Endothelial cell of umbilical vein (primary cell): ENCODE measurements around the gene LRIT2. TPM values are rescaled to one million over a fixed set of nuclear protein-coding genes. Genes with fewer than 3 reads are reported as not detected.

Experiments
- BruUV-seq: library from RNA; stranded (reverse); fragments of 400-500 nt; replicated peaks from 2 replicates; lab custom pipeline; 2021; lab: Mats Ljungman, UMichigan
- CTCF ChIA-PET: fragments of 300-600, 350-600 bp; sonication (Branson Sonifier 250); formaldehyde crosslinking; loops from one replicate; lab custom pipeline; 2021; ENCODE audit warnings: antibody characterized with exemption, inconsistent platforms; lab: Charles Lee
- POLR2A ChIA-PET: fragments of 300-600, 350-600 bp; sonication (Branson Sonifier 250); formaldehyde crosslinking; loops from one replicate; lab custom pipeline; 2021; ENCODE audit warnings: antibody characterized with exemption, inconsistent platforms; lab: Charles Lee
- DNase-seq: peaks from one replicate; pipeline ENCODE4 v3.0.0-alpha.2; 2011; ENCODE audit warnings: low read depth, low spot score
- FAIRE-seq: peaks from 2 replicates; lab custom pipeline; 2011; peaks lifted over from hg19 to GRCh38; lab: Jason Lieb, UNC
- H2AFZ ChIP-seq: 2 replicates; pipeline ENCODE4 v1.6.0; 2012; ENCODE audit warnings: low read depth, low read length, control low read depth, inconsistent platforms
- H3K27ac ChIP-seq: 2 replicates; pipeline ENCODE4 v1.5.1; 2011; ENCODE audit warnings: low read depth, mild to moderate bottlenecking, control low read depth, low read length, moderate library complexity; ENCODE audit not compliant: insufficient read depth
- H3K27me3 ChIP-seq, 2 experiments: 2 replicates each; pipeline versions ENCODE4 v1.6.0 to v1.6.1; 2011; ENCODE audit warnings: low read length in 2 of 2, mixed read lengths in 1 of 2; ENCODE audit not compliant: control insufficient read depth in 2 of 2, insufficient read depth in 2 of 2
- H3K36me3 ChIP-seq, 2 experiments: 2 replicates in 1 of 2; 3 replicates in 1 of 2; pipeline ENCODE4 v1.5.1; 2011; ENCODE audit warnings: low read length in 2 of 2, mild to moderate bottlenecking in 1 of 2, moderate library complexity in 1 of 2; ENCODE audit not compliant: control insufficient read depth in 2 of 2, insufficient read depth in 2 of 2; ENCODE audit errors: extremely low read depth in 1 of 2
- H3K4me1 ChIP-seq: 3 replicates; pipeline ENCODE4 v1.5.1; 2011; ENCODE audit warnings: mild to moderate bottlenecking, low read length; ENCODE audit not compliant: control insufficient read depth, insufficient read depth; ENCODE audit errors: extremely low read depth
- H3K4me2 ChIP-seq: 2 replicates; pipeline ENCODE4 v1.6.1; 2011; ENCODE audit warnings: low read length, control low read depth, mixed read lengths; ENCODE audit not compliant: insufficient read depth
- H3K4me3 ChIP-seq, 3 experiments: fragments of 200-600 bp in 1 of 3; sonication (generic), shearing (Covaris generic) in 1 of 3; replicated peaks in 1 of 3; 2 replicates each; pipeline ENCODE4 v1.5.1; 2011 to 2016; ENCODE audit warnings: control low read depth in 3 of 3, low read length in 3 of 3, mild to moderate bottlenecking in 2 of 3, inconsistent platforms in 1 of 3, low read depth in 1 of 3, moderate library complexity in 1 of 3; ENCODE audit not compliant: insufficient read depth in 1 of 3
- H3K79me2 ChIP-seq: 2 replicates; pipeline ENCODE4 v1.6.0; 2012; ENCODE audit warnings: low read length, inconsistent platforms; ENCODE audit not compliant: control insufficient read depth, insufficient read depth
- H3K9ac ChIP-seq: replicated peaks from 2 replicates; pipeline ENCODE3; 2011; ENCODE audit warnings: low read length, control low read depth; ENCODE audit not compliant: insufficient read depth; ENCODE audit errors: extremely low read depth
- H3K9me1 ChIP-seq: replicated peaks from 3 replicates; pipeline ENCODE4 v1.6.0; 2011; ENCODE audit warnings: mild to moderate bottlenecking, low read length; ENCODE audit not compliant: control insufficient read depth, insufficient read depth; ENCODE audit errors: extremely low read depth
- H3K9me3 ChIP-seq: replicated peaks from 2 replicates; pipeline ENCODE4 v1.5.1; 2012; ENCODE audit warnings: low read length, inconsistent platforms; ENCODE audit not compliant: control insufficient read depth, insufficient read depth
- H4K20me1 ChIP-seq: replicated peaks from 2 replicates; pipeline ENCODE3; 2011; ENCODE audit warnings: mild to moderate bottlenecking, low read length; ENCODE audit not compliant: control insufficient read depth, insufficient read depth; ENCODE audit errors: extremely low read depth
- FOS ChIP-seq: IDR thresholded peaks from 2 replicates; pipeline ENCODE4 v1.6.1; 2011; ENCODE audit warnings: mild to moderate bottlenecking, low read length, moderate library complexity, borderline replicate concordance; ENCODE audit not compliant: insufficient read depth
- GATA2 ChIP-seq: IDR thresholded peaks from 2 replicates; pipeline ENCODE4 v1.7.0; 2011; ENCODE audit warnings: low read depth, mild to moderate bottlenecking, moderate library complexity, mixed read lengths, low read length; ENCODE audit not compliant: insufficient read length, insufficient read depth
- JUN ChIP-seq: IDR thresholded peaks from 2 replicates; pipeline ENCODE4 v1.6.1; 2011; ENCODE audit warnings: borderline replicate concordance, low read depth; ENCODE audit not compliant: insufficient read length, insufficient read depth
- POLR2A ChIP-seq: IDR thresholded peaks from 2 replicates; pipeline ENCODE4 v1.6.1; 2012; ENCODE audit warnings: low read depth, mild to moderate bottlenecking, control low read depth, low read length
- POLR2AphosphoS5 ChIP-seq: IDR thresholded peaks from 2 replicates; pipeline ENCODE4 v1.6.1; 2012; ENCODE audit warnings: low read depth, mild to moderate bottlenecking, control low read depth, low read length, moderate library complexity; ENCODE audit not compliant: insufficient read depth
- dilution Hi-C: fragments of 300-500 bp; cut with MboI; formaldehyde crosslinking; loops from one replicate; pipeline ENCODE4 v1.15.0; 2019; ENCODE audit warnings: low sequenced_read_pairs; ENCODE audit not compliant: extremely low pct_ligation_motif_present
- intact Hi-C: fragments of 100-400 bp; cut with micrococcal nuclease; formaldehyde crosslinking; loops from one replicate; pipeline ENCODE4 v1.10.0; 2022
- polyA plus RNA-seq, 4 experiments: library from polyadenylated mRNA; depleted of rRNA in 3 of 4; stranded (reverse) in 3 of 4; unstranded in 1 of 4; fragments of >200 nt; gene quantifications; 2 replicates each; pipeline versions ENCODE4 v1.2.1 to v1.2.3, GENCODE V29; 2011 to 2012; ENCODE audit warnings: missing spikeins in 1 of 4
- total RNA-seq: library from RNA; stranded (reverse); gene quantifications from 2 replicates; pipeline ENCODE4 v1.2.3, GENCODE V29; 2021
- TF ChIP-seq, protein P1 (sequence below), 2 donors: IDR thresholded peaks; 1 replicate in 1 of 2; 2 replicates in 1 of 2; pipeline ENCODE4 v1.5.1; 2011; ENCODE audit warnings: low read length in 2 of 2, mild to moderate bottlenecking in 2 of 2, moderate library complexity in 2 of 2, control low read depth in 1 of 2, inconsistent platforms in 1 of 2, low read depth in 1 of 2; ENCODE audit not compliant: insufficient read depth in 1 of 2; ENCODE audit errors: extremely low read depth in 1 of 2
- TF ChIP-seq, protein P2 (sequence below): IDR thresholded peaks from 2 replicates; pipeline ENCODE4 v1.6.1; 2011; ENCODE audit not compliant: insufficient read depth, insufficient read length

LRIT2 gene
- total and polyA plus RNA-seq, 2 donors (not counting 3 experiments of a cell fraction or from before 2014, with no cell fraction given) = not detected

DNA sequence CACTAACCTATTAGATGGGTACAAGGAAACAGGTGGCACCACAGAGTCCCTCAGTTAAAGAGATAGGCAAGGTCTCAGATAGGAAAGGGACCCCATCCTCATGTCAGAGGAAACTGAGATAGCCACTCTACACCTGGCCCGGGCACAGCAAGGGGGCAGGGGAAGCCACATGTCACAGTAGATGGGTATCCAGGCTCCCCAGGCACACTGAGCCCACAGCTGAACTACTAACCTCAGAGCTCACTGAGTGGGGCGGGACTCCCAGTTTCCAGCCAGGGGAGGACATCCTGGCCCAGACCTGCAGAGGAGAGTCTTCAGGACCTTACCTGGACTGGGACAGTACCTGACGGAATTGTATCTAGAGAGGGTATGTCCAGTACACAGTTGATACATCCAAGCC lies 34.7 kb downstream of the LRIT2 start:
- dilution Hi-C loops = no loop called here
- no peaks in the 10 kb centered on the region for H3K9me3 ChIP-seq
- H3K79me2 ChIP-seq = no peaks in the 10 kb centered on the region
- H2AFZ ChIP-seq = no peak overlapping the region
- H3K4me2 ChIP-seq = no peak overlapping the region
- H3K27ac ChIP-seq = no peak overlapping the region
- peaks cover 21 to 24% of the 10 kb centered on the region in 2 experiments for H3K27me3 ChIP-seq
- H4K20me1 ChIP-seq = no peaks in the 10 kb centered on the region
- no peak overlapping the region for H3K4me3 ChIP-seq
- H3K9me1 ChIP-seq = no peaks in the 10 kb centered on the region
- TF ChIP-seq, protein P1, sequence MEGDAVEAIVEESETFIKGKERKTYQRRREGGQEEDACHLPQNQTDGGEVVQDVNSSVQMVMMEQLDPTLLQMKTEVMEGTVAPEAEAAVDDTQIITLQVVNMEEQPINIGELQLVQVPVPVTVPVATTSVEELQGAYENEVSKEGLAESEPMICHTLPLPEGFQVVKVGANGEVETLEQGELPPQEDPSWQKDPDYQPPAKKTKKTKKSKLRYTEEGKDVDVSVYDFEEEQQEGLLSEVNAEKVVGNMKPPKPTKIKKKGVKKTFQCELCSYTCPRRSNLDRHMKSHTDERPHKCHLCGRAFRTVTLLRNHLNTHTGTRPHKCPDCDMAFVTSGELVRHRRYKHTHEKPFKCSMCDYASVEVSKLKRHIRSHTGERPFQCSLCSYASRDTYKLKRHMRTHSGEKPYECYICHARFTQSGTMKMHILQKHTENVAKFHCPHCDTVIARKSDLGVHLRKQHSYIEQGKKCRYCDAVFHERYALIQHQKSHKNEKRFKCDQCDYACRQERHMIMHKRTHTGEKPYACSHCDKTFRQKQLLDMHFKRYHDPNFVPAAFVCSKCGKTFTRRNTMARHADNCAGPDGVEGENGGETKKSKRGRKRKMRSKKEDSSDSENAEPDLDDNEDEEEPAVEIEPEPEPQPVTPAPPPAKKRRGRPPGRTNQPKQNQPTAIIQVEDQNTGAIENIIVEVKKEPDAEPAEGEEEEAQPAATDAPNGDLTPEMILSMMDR (IDR thresholded peaks at IDR 0.05; ENCODE audit: extremely low read depth in 1 of 2, insufficient read depth in 1 of 2, low read depth in 1 of 2, low read length in 2 of 2) = no peak
- no peak for TF ChIP-seq POLR2AphosphoS5
- TF ChIP-seq GATA2 = no peak
- TF ChIP-seq JUN = no peak
- no peak for TF ChIP-seq FOS
- no peak for FAIRE-seq
- ChIA-PET POLR2A (no interaction called here), CTCF (no interaction called here)
- H3K4me1 ChIP-seq = no peaks in the 10 kb centered on the region
- no TSS peak for BruUV-seq
- intact Hi-C loops = no loop called here
- no peaks in the 10 kb centered on the region for H3K36me3 ChIP-seq
- no peak overlapping the region for H3K9ac ChIP-seq
- no peak for DNase-seq

DNA sequence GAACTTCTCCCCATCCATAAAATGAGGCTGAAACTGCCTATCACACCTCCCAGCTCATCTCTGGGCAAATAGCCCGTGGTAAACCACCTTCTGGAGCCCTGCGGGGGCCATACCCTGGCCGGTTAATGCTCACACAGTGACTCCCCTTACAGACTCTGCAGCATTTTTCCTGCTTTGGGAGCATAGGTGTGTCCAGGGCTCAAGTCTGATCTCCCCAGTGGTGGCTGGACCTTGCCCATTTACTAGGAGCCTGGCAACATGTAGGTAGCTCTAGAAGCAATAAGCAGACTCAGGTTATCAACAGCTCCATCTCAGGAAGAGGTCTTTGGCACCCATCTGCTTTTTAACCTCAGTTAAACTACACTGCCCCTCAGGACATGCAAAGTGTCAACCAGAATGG lies 36.5 kb downstream of the LRIT2 start:
- no peaks in the 10 kb centered on the region for H3K9me3 ChIP-seq
- dilution Hi-C loops = no loop called here
- no peaks in the 10 kb centered on the region for H3K79me2 ChIP-seq
- no peak overlapping the region for H3K9ac ChIP-seq
- ChIA-PET POLR2A (no interaction called here), CTCF (no interaction called here)
- intact Hi-C loops = no loop called here
- FAIRE-seq (no peak), DNase-seq (no peak)
- no peaks in the 10 kb centered on the region for H3K9me1 ChIP-seq
- BruUV-seq = no TSS peak
- no peaks in the 10 kb centered on the region for H4K20me1 ChIP-seq
- no peak overlapping the region for H3K27ac ChIP-seq
- H3K4me2 ChIP-seq = no peak overlapping the region
- no peak overlapping the region for H3K4me3 ChIP-seq
- H3K4me1 ChIP-seq = no peaks in the 10 kb centered on the region
- TF ChIP-seq FOS (no peak), JUN (no peak), GATA2 (no peak), POLR2AphosphoS5 (no peak), POLR2A (no peak)
- TF ChIP-seq, protein P1 (IDR thresholded peaks at IDR 0.05; ENCODE audit: extremely low read depth in 1 of 2, insufficient read depth in 1 of 2, low read depth in 1 of 2, low read length in 2 of 2) = no peak
- TF ChIP-seq, protein P2, sequence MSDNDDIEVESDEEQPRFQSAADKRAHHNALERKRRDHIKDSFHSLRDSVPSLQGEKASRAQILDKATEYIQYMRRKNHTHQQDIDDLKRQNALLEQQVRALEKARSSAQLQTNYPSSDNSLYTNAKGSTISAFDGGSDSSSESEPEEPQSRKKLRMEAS = no peak
- H3K36me3 ChIP-seq = no peaks in the 10 kb centered on the region
- H3K27me3 ChIP-seq = peaks cover 8% of the 10 kb centered on the region in 2 experiments
- no peak overlapping the region for H2AFZ ChIP-seq
